ENCODE measurements around the gene HSFX3. TPM values are rescaled to one million over a fixed set of nuclear protein-coding genes. Genes with fewer than 3 reads are reported as not detected.
"Not testable (repeated sequence)": the region's sequence is repeated elsewhere in the genome, so short reads cannot be mapped to it uniquely, and the experiment has no call there.

HSFX3 gene, protein sequence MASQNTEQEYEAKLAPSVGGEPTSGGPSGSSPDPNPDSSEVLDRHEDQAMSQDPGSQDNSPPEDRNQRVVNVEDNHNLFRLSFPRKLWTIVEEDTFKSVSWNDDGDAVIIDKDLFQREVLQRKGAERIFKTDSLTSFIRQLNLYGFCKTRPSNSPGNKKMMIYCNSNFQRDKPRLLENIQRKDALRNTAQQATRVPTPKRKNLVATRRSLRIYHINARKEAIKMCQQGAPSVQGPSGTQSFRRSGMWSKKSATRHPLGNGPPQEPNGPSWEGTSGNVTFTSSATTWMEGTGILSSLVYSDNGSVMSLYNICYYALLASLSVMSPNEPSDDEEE
- total RNA-seq, result not detected
- polyA plus RNA-seq, result not detected

GRCh38 chrX:149549701-149550100 lies at the start of gene HSFX3:
TSS of gene HSFX3 (minus strand) at chrX:149549924. CDS start at chrX:149549852, 72 bp downstream.
- intact Hi-C loops (cut with DNase I); DNase-seq; H3K27ac ChIP-seq; H3K9me3 ChIP-seq; H3K36me3 ChIP-seq; FAIRE-seq; ATAC-seq; H3K4me3 ChIP-seq; H3K27me3 ChIP-seq; H3K4me1 ChIP-seq: not testable (repeated sequence)
- 100% methylated on average over 1 of the region's 6 CpGs for WGBS, 2 donors

DNA sequence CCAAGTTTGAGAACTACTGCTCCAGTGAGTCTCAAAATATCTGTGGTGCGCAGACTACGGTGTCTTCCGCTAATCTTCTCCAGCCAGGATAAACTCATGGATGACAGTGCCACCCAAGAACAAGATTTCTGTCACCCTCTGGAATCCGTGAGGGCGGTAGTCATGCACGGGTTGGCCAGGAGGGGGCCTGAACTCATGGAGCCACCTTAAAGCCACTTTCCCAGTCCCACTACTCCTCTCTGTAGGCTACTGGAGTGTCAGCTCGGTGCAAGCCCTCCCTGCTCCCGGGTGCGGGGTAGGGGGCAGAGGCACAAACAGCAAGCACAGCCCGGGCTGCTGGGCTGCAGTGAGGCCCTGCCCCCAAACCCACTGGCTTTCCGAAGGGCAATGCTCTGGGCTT lies 48.9 kb upstream of the HSFX3 start:
- H3K36me3 ChIP-seq; H3K4me1 ChIP-seq; H3K4me3 ChIP-seq; H3K27ac ChIP-seq; H3K27me3 ChIP-seq; DNase-seq; intact Hi-C loops (cut with DNase I); ATAC-seq; FAIRE-seq; H3K9me3 ChIP-seq: not testable (repeated sequence)
- 19% methylated on average over 4 of the region's 11 CpGs; no CpG with 5 or more reads in 1 of the 2 donors for WGBS, 2 donors

GRCh38 chrX:149595943-149596342 lies 46.2 kb upstream of the HSFX3 start:
- H3K9me3 ChIP-seq; H3K27ac ChIP-seq; FAIRE-seq; H3K4me1 ChIP-seq; DNase-seq; H3K4me3 ChIP-seq; ATAC-seq; H3K36me3 ChIP-seq; H3K27me3 ChIP-seq; intact Hi-C loops (cut with DNase I): not testable (repeated sequence)
- no CpG with 5 or more reads among the region's 7 CpGs for WGBS, 2 donors

DNA sequence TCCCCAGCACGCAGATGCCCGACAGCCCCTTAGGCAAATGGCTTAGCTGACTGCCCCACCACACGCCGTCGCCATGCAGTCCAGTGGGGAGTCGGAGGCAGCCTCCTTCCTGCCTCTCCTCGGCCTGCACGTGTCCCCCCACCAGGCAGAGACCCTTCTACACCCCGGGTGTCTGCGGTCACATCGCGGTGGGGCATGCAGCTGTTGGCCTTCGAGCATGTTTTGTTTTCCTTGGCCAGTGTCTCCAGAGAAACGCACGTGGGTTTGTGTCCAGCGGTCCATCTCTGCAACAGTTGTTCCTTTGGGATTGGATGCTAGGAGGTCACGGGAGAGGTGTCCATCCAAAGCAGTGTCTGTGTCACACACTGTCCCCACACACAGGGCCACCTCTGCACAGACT lies 45.5 kb upstream of the HSFX3 start, which contains the start of gene HSFX2:
Gene HSFX2, minus strand, starts transcription at position 101 of the 400 bp plus-strand sequence. CDS start 614 bp downstream, outside the sequence.
- H3K4me3 ChIP-seq; H3K9me3 ChIP-seq; H3K27me3 ChIP-seq; H3K4me1 ChIP-seq; DNase-seq; intact Hi-C loops (cut with DNase I); FAIRE-seq; ATAC-seq; H3K36me3 ChIP-seq; H3K27ac ChIP-seq: not testable (repeated sequence)
- no CpG with 5 or more reads among the region's 17 CpGs for WGBS, 2 donors

DNA sequence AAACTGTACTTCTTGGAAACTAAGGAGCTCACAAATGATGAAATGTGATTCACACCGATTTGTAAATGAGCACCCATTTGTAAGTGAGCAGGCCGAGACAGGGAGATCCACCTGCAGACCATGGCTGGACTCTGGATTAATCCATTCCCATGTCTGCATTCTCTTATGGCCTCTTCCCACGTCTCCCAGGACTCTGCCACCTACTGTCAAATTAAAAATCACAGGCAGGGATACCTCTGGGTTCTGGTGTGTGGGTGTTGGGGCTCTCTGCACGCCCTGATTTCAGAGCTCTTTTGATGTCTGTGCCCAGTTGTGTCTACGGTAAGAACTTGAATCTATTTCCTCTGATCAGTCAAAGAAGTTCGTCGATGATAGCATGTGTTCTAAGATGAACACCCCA lies 41.3 kb upstream of the HSFX3 start:
- DNase-seq; H3K9me3 ChIP-seq; H3K27me3 ChIP-seq; H3K4me1 ChIP-seq; H3K36me3 ChIP-seq; intact Hi-C loops (cut with DNase I); ATAC-seq; FAIRE-seq; H3K27ac ChIP-seq; H3K4me3 ChIP-seq: not testable (repeated sequence)
- no CpG with 5 or more reads among the region's 7 CpGs for WGBS, 2 donors

DNA sequence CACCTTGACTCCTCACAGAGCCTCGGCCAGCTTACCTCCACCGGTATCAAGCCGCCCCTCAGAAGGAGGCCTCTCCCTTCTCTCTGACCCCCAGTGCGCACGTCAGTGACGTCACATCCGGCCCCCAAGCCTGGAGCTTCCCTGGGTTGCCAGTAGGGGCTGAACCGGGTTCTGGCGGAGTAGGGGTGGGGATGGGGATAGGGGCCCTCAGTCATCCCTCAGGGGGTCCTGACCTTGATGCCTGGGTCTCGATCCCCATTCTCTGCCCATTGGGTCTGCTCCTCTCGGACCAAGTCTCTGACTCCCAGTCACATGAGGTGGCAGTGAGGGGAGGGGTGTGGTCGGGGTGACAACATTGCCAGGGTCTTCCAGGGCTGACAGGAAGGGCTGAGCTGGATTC lies 37.6 kb upstream of the HSFX3 start, which contains the start of gene MAGEA9B:
Gene MAGEA9B, minus strand, starts transcription at position 101 of the 400 bp plus-strand sequence. CDS start 4,280 bp downstream, outside the sequence.
- H3K27me3 ChIP-seq; DNase-seq; intact Hi-C loops (cut with DNase I); H3K9me3 ChIP-seq; H3K4me3 ChIP-seq; H3K4me1 ChIP-seq; H3K27ac ChIP-seq; H3K36me3 ChIP-seq; ATAC-seq; FAIRE-seq: not testable (repeated sequence)
- no CpG with 5 or more reads among the region's 12 CpGs for WGBS, 2 donors

- intact Hi-C loops (cut with DNase I); ATAC-seq; DNase-seq; H3K9me3 ChIP-seq; H3K4me1 ChIP-seq; H3K4me3 ChIP-seq; H3K27me3 ChIP-seq; FAIRE-seq; H3K27ac ChIP-seq; H3K36me3 ChIP-seq: not testable (repeated sequence)
- 57 to 87% methylated on average over 2 to 6 of the region's 17 CpGs for WGBS, 2 donors
These were observed 35.9 kb upstream of the HSFX3 start for GRCh38 chrX:149585631-149586030.

- WGBS, 2 donors, result no CpG with 5 or more reads among the region's 1 CpG
- ATAC-seq, result peak in 1 of 4 donors; percentile 47
- not testable (repeated sequence) for H3K27ac ChIP-seq
These were observed 23.7 kb upstream of the HSFX3 start for GRCh38 chrX:149573456-149573855.

GRCh38 chrX:149572743-149573142 lies 23.0 kb upstream of the HSFX3 start:
- TF ChIP-seq CTCF (IDR thresholded peaks at IDR 0.05), result no peak
- intact Hi-C loops (cut with DNase I), result no loop called here
- H3K27me3 ChIP-seq, result peaks cover 0 to 3% (median 0%) of the 10 kb centered on the region in 4 donors
- no peaks in the 10 kb centered on the region for H3K36me3 ChIP-seq
- no peaks in the 10 kb centered on the region for H3K9me3 ChIP-seq
- 53 to 79% methylated on average over 1 of the region's 1 CpG for WGBS, 2 donors
- no peak for DNase-seq
- no peak for ATAC-seq
- FAIRE-seq, result no peak
- no peaks in the 10 kb centered on the region for H3K4me1 ChIP-seq
- no peak overlapping the region for H3K4me3 ChIP-seq
- H3K27ac ChIP-seq, result no peak overlapping the region

More at GRCh38 chrX:149573456-149573855, 23.7 kb upstream of the HSFX3 start:
- H3K36me3 ChIP-seq; H3K9me3 ChIP-seq; H3K4me3 ChIP-seq; DNase-seq; H3K27me3 ChIP-seq; H3K4me1 ChIP-seq; FAIRE-seq; intact Hi-C loops (cut with DNase I): not testable (repeated sequence)
